SU-DHL-6 (cell line): ENCODE results near the gene CCN2.

Source experiments
- H2AFZ ChIP-seq: fragments of 200-600 bp; sonication (generic); 2 replicates; pipeline ENCODE4 v1.6.1; 2014; ENCODE audit warnings: low read depth, mild to moderate bottlenecking, moderate library complexity, mixed read lengths, antibody characterized with exemption, low read length; ENCODE audit not compliant: severe bottlenecking
- H3F3A ChIP-seq: fragments of 200-600 bp; shearing (Covaris generic); 2 replicates; pipeline ENCODE4 v1.6.0; 2016; ENCODE audit warnings: antibody characterized with exemption, mild to moderate bottlenecking; ENCODE audit not compliant: insufficient read depth
- H3K27ac ChIP-seq: fragments of 200-600 bp; sonication (generic); 2 replicates; pipeline ENCODE4 v1.5.1; 2016; ENCODE audit warnings: low read depth, mild to moderate bottlenecking, low read length, moderate library complexity, mixed read lengths
- H3K27me3 ChIP-seq: fragments of 200-600 bp; sonication (generic), shearing (Covaris generic); 2 replicates; pipeline ENCODE4 v1.6.0; 2014; ENCODE audit warnings: mild to moderate bottlenecking, low read length
- H3K36me3 ChIP-seq: fragments of 200-600 bp; sonication (generic); 2 replicates; pipeline ENCODE4 v1.6.1; 2014; ENCODE audit warnings: mild to moderate bottlenecking, low read length, mixed read lengths
- H3K4me2 ChIP-seq: fragments of 300-600, 200-600 bp; shearing (Covaris generic), sonication (generic); 2 replicates; pipeline ENCODE4 v1.6.0; 2014; ENCODE audit warnings: low read length, low read depth, mild to moderate bottlenecking; ENCODE audit not compliant: poor library complexity, severe bottlenecking
- H3K4me3 ChIP-seq: fragments of 200-600 bp; sonication (generic); 2 replicates; pipeline ENCODE4 v1.5.1; 2014; ENCODE audit warnings: antibody characterized with exemption, low read length, mild to moderate bottlenecking, mixed read lengths; ENCODE audit not compliant: insufficient read depth, poor library complexity, severe bottlenecking
- H3K79me2 ChIP-seq: fragments of 200-600 bp; sonication (generic); 2 replicates; pipeline ENCODE4 v1.6.1; 2014; ENCODE audit warnings: mild to moderate bottlenecking, low read length, moderate library complexity; ENCODE audit not compliant: insufficient read depth
- H3K9ac ChIP-seq: fragments of 200-600 bp; sonication (generic); 2 replicates; pipeline ENCODE4 v1.7.0; 2014; ENCODE audit warnings: mild to moderate bottlenecking, low read length
- H3K9me2 ChIP-seq: fragments of 200-600 bp; sonication (generic); replicated peaks from 2 replicates; pipeline ENCODE4 v1.6.1; 2014; ENCODE audit warnings: low read length; ENCODE audit not compliant: insufficient read depth
- H3K9me3 ChIP-seq: fragments of 200-600 bp; sonication (generic); 2 replicates; pipeline ENCODE4 v1.6.1; 2014; ENCODE audit warnings: low read length, mixed read lengths; ENCODE audit not compliant: insufficient read depth
- H4K20me1 ChIP-seq: fragments of 200-600 bp; sonication (generic); 2 replicates; pipeline ENCODE4 v1.6.1; 2014; ENCODE audit warnings: low read depth, mild to moderate bottlenecking, antibody characterized with exemption, low read length, moderate library complexity, mixed read lengths
- EZH2phosphoT487 ChIP-seq: fragments of 200-600 bp; sonication (generic), shearing (Covaris generic); conservative IDR thresholded peaks from 2 replicates; pipeline ENCODE4 v1.6.1; 2018; ENCODE audit warnings: mild to moderate bottlenecking, antibody characterized with exemption, low read length, moderate library complexity, mixed read lengths
- TF ChIP-seq, protein P1 (sequence below): fragments of 200-600 bp; sonication (generic); IDR thresholded peaks from one replicate; pipeline ENCODE4 v1.5.1; 2017; ENCODE audit warnings: antibody characterized with exemption, mild to moderate bottlenecking, low read length, moderate library complexity; ENCODE audit not compliant: insufficient read depth, poor library complexity, severe bottlenecking

CCN2 gene

GRCh38 chr6:131954059-131954774 lies 3.0 kb upstream of the CCN2 start:
- no peak overlapping the region for H3K9ac ChIP-seq
- TF ChIP-seq, protein P1, sequence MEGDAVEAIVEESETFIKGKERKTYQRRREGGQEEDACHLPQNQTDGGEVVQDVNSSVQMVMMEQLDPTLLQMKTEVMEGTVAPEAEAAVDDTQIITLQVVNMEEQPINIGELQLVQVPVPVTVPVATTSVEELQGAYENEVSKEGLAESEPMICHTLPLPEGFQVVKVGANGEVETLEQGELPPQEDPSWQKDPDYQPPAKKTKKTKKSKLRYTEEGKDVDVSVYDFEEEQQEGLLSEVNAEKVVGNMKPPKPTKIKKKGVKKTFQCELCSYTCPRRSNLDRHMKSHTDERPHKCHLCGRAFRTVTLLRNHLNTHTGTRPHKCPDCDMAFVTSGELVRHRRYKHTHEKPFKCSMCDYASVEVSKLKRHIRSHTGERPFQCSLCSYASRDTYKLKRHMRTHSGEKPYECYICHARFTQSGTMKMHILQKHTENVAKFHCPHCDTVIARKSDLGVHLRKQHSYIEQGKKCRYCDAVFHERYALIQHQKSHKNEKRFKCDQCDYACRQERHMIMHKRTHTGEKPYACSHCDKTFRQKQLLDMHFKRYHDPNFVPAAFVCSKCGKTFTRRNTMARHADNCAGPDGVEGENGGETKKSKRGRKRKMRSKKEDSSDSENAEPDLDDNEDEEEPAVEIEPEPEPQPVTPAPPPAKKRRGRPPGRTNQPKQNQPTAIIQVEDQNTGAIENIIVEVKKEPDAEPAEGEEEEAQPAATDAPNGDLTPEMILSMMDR, result no peak
- no peak for TF ChIP-seq EZH2phosphoT487
- no peaks in the 10 kb centered on the region for H3K9me2 ChIP-seq
- no peaks in the 10 kb centered on the region for H3K36me3 ChIP-seq
- H3K27ac ChIP-seq, result no peak overlapping the region
- no peaks in the 10 kb centered on the region for H4K20me1 ChIP-seq
- H3K27me3 ChIP-seq, result no peaks in the 10 kb centered on the region
- H3K4me2 ChIP-seq, result no peak overlapping the region
- no peaks in the 10 kb centered on the region for H3K79me2 ChIP-seq
- H3F3A ChIP-seq, result no peaks in the 10 kb centered on the region
- no peak overlapping the region for H2AFZ ChIP-seq
- no peaks in the 10 kb centered on the region for H3K9me3 ChIP-seq
- no peak overlapping the region for H3K4me3 ChIP-seq

DNA sequence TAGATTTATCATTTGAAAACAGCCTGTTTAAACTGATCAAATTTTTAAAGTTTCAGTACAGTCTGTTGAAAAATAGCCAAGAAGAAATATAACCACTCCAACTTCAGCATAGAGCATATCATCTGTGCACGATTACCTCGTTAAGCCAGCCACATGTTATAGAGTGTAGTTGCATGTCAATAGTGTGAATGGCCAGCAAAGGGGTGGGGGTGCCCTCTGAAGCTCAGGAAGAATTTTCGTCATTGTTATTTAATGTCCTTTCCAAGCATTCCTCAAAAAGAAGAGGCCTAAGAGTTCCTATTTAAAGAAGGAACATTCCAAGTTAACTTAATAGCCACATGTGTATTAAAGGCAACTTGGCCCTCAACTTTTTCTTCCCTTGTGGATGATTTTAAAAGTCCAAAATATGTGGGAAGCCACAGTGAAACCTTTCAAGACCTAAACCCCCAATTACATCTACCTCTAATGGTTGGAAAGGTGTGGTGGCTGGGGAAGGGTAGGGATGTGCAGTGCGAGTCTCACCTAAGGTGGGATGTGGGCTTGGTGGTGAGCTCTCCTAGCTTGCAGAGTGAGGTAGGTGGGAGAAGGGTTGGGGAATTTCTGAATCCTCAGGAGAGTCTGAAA lies 1.8 kb upstream of the CCN2 start:
- H3K79me2 ChIP-seq, result no peaks in the 10 kb centered on the region
- H4K20me1 ChIP-seq, result no peaks in the 10 kb centered on the region
- H3K4me2 ChIP-seq, result no peak overlapping the region
- H3K36me3 ChIP-seq, result no peaks in the 10 kb centered on the region
- no peak for TF ChIP-seq EZH2phosphoT487
- TF ChIP-seq, protein P1, result no peak
- no peak overlapping the region for H2AFZ ChIP-seq
- no peaks in the 10 kb centered on the region for H3F3A ChIP-seq
- no peak overlapping the region for H3K4me3 ChIP-seq
- no peaks in the 10 kb centered on the region for H3K9me2 ChIP-seq
- H3K27me3 ChIP-seq, result no peaks in the 10 kb centered on the region
- H3K27ac ChIP-seq, result no peak overlapping the region
- no peak overlapping the region for H3K9ac ChIP-seq
- H3K9me3 ChIP-seq, result no peaks in the 10 kb centered on the region

GRCh38 chr6:131951576-131952230 lies 531 bp upstream of the CCN2 start:
- no peak overlapping the region for H2AFZ ChIP-seq
- no peaks in the 10 kb centered on the region for H3K9me2 ChIP-seq
- no peak overlapping the region for H3K4me3 ChIP-seq
- TF ChIP-seq, protein P1, result no peak
- no peak for TF ChIP-seq EZH2phosphoT487
- no peaks in the 10 kb centered on the region for H3K27me3 ChIP-seq
- no peaks in the 10 kb centered on the region for H3K79me2 ChIP-seq
- H3K36me3 ChIP-seq, result no peaks in the 10 kb centered on the region
- no peaks in the 10 kb centered on the region for H4K20me1 ChIP-seq
- no peak overlapping the region for H3K9ac ChIP-seq
- no peak overlapping the region for H3K4me2 ChIP-seq
- no peak overlapping the region for H3K27ac ChIP-seq
- H3F3A ChIP-seq, result no peaks in the 10 kb centered on the region
- no peaks in the 10 kb centered on the region for H3K9me3 ChIP-seq
